Activated CD8-positive, alpha-beta memory T cell treated with anti-CD3 and anti-CD28 coated beads, Interleukin-2, amount 50 U/mL, for 24 hours (primary cell): ENCODE results near the gene ABCA2.

Source experiments
- DNase-seq: peaks from one replicate; pipeline ENCODE4 v3.0.0-alpha.2; 2020; ENCODE audit errors: extremely low read depth

The ABCA2 gene

DNA sequence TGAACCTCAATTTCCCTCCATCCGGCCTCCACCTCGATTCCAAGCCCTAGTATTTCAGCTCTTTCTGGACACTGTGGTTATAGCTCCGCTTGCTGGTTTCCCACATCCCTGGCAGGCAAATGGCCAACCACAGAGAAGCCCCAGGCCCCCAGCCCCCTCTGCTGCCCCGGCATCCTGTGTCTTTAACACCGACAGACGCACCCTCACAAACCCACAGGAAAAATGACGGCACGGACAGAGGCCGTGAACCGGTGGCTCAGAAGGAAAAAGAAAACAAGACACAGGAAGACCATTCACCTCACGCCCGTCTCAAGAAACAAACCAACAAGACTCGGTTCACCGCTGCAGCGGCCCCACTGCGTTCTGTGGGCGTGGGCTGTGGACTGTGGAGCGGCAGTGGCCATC, 30.2 kb downstream of the ABCA2 start:
- DNase-seq = no peak

DNA sequence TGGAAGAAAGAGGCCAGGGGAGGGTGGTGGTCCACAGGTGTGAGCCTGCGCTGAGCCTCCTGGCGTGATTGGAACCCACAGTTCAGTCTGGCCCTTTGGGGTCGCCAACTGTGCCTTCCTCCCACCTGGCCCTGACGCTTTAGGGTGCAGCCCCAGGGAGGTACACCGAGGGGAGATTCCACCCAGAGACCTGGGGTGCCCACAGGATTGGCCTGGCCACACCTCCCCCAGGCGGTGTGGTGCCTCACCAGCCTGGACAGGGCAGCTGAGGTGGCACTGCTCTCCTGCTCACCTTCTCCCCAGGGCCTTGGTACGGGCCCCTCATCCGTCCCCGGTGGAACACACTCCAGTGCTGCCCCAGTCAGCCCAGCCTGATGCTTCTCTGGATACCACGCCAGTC, 30.7 kb downstream of the ABCA2 start:
- DNase-seq = no peak

GRCh38 chr9:136996361-136997292, 31.4 kb downstream of the ABCA2 start, which contains the start of gene CLIC3:
CLIC3 (minus strand) TSS chr9:136996568; CDS start chr9:136996543, 25 bp downstream.
- no peak for DNase-seq

DNA sequence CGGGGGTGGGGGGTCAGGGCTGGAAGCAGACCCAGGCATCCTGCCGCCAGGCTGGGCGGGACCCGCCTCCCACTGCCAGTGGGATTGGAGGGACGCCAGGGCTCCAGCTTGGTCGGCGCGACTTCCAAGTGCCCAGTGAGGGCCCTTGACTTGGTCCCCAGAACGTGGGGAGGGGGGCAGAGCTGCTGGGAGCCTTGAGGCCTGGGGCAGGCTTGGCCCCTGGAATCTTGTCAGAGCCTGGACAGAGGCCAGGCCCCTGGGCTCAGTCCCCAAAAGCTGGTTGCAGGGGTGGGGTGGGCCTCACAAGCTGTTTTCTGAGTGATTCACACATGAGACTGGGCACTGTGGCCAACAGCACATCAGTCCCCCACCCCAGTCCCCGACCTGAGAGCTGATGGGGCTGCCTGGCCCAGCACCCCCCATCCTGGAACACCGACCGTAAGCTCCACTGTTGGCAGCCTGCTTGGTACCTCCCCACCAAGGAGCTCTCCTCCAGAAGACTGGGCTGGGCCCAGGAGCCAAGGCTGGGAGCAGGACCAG, 32.2 kb downstream of the ABCA2 start:
- no peak for DNase-seq

DNA sequence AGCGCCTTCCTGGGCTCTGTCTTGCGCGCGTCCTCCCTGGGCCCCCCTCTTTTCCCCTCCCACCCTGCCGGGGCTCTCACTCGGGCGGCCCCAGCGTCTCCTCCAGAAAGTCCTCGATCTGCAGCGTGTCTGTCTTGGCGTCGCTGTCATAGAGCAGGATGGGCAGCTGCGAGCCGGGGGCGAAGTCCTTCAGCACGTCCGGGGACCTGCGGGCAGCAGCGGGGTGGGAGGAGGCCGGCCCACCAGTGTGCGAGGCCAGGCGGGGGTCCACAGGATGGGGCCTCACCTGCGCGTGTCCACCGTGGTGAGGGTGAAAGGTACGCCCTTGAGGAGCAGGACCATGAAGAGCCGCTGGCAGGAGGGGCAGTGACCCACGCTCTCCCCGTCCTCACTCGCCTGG, 32.7 kb downstream of the ABCA2 start:
- DNase-seq = no peak

GRCh38 chr9:136994888-136995230, 33.2 kb downstream of the ABCA2 start:
- DNase-seq = no peak

DNA sequence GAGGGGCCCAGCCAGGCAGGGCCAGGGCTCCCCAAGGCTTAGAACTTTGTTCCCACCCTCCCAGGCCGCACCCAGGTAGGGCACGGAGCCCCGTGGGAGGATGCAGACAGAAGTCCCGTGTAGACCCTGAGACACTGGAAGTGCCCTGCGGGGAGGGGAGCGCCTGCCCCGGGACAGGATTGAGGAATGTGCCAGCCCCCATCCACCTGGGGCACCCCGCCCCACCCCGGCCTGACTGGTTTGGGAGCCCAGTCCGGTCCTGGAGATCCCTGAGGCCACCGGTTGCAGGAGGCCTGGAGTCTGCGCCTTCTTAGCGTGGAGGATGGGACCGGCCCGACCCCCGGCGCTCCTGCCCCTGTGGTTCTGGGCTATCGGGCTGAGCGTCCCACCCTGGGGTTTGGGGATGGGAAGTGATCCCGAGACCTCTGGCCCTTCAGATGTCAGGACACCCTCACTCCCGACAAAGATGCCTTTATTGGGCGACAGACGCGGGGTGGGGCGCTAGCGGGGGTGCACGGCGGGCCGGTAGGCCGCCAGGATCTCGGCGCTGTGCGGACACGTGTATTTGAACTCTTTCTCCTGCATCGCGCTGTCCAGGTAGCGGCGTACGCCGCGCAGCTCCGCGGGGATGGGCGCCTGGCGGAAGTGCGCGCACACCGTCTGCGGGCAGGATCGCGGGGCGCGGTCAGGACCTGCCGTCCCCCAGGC, 33.7 kb downstream of the ABCA2 start:
- DNase-seq = no peak

- no peak for DNase-seq
These were observed 35.1 kb downstream of the ABCA2 start for GRCh38 chr9:136992819-136993369.

DNA sequence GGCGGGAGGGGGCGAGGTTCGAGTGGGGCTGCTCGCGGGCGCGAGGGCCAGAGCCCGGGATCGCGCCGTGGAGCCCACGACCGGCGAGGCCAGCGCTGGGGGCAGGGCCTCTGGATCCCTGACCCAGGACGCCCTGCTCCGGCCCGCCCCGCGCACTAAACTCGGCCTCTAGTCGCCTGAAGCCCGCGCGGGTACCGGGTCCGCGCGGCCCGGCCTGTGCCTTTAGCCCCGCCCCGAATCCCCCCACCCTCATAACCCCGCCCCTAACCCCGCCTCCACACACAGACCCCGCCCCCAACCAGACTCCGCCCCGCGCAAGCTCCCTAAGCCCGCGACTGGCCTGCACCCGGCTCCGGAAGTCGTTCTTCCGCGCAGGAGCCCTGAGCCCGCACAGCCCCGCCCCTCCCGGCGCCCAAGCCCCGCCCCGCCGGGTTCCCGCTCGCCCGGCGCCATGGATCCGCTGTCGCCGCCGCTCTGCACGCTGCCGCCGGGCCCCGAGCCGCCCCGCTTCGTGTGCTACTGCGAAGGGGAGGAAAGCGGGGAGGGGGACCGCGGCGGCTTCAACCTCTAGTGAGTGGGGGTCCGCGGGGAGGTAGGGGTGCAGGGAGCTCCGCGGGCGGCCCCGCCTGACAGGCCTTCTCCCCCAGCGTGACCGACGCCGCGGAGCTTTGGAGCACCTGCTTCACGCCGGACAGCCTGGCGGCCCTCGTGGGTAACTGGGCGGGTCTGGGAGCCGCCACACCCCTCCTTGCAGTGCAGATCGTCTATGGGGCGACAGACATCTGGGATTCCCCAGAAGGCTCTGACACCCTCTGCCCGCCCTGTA, 35.8 kb downstream of the ABCA2 start, which contains the start of gene PAXX:
Gene PAXX, plus strand, starts transcription at position 430 of the 826 bp plus-strand sequence. Its CDS starts 22 bp downstream, at position 452.
- peak; percentile 85 for DNase-seq

GRCh38 chr9:136990242-136990911, 37.7 kb downstream of the ABCA2 start:
- DNase-seq = no peak

DNA sequence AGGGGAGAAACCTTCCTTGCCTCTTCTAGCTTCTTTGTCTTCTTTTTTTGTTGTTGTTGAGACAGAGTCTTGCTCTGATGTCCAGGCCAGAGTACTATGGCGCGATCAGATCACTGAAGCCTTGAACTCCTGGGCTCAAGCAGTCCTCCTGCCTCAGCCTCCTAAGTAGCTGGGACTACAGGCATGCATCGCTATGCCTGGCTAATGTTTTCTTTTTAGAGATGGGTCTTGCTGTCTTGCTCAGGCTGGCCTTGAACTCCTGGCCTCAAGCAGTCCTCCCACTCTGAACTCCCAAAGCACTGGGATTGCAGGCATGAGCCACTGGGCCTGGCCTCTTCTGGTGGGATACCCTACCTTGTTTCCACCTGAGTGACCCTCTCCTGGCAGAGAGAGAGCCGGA, 39.2 kb downstream of the ABCA2 start:
- DNase-seq = no peak

GRCh38 chr9:136985853-136986252, 42.2 kb downstream of the ABCA2 start:
- no peak for DNase-seq

DNA sequence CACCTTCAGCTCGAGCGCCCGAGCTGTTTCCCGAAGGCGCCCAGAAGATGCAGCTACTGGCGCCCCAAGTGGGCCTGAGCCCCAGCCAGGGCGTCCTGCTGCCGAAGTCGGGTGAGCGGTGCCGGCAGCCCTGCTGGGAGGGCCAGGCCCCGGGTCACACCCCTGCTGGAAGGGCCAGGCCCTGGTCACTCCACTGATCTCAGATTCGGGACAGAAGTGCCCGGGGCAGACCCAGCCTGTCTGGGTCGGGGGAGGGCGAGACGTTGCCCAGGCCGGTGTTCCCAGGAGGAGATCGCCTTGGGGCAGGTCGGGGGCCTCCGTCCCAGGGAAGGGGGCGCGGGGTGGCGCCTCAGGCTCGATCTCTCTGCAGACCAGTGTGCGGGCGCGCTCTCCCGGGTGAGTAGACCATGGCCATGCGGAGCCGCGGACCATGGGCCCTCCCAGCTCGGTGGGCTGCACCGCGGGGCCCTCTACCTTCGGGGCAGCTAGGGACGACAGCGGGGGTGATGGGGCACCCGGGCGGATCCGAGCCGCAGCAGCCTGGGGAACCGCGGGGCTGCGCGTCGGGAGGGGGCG, 42.9 kb downstream of the ABCA2 start:
- no peak for DNase-seq

DNA sequence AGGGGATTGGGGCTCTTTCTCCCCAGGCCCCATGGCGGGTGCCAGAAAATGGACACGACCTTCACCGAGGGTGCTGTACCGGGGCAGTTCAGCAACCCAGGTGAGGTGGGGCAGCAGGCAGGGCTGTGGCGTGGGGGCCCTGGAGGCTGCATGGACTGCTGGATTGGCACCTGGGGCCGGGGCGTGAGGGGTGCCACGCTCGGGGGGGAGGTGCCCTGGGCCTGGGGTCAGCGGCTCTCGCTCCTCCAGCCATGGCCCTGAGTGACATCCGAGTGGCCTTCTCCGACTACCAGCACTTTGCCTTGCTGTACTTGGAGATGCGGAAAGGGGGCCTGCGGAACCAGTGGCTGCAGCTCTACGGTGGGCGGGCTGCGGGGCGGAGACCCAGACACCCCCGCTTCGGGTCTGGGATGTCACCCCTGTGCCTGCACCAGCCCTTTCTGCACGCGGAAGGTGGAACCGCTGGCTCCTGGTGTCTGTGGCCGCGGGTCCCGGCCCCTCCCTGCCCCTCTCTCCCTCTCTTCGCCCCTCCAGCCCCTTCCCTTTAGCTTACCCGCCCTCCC, 43.5 kb downstream of the ABCA2 start:
- DNase-seq = no peak

- DNase-seq = no peak
These were observed 44.3 kb downstream of the ABCA2 start for GRCh38 chr9:136983656-136984314.

DNA sequence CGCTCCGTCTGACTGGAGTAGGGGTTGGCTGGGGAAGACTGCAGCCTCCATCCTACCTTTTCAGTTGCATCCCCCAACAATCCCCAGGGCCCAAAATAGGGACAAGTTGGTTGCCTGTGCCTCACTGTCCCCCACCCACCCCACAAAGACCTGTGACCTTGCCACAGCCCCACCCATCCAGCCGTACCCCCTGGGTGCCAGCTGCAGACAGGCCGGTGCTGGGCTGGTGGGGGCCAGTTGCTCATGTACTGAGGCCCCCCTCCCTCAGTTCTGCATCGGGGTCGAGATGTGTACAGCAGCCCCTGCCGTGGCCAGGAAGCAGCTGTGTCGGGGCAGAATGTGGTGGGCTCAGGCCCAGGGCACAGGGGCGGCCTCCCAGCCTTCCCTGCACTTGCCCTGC, 44.9 kb downstream of the ABCA2 start:
- DNase-seq = no peak

GRCh38 chr9:136982232-136983051, 45.6 kb downstream of the ABCA2 start, which contains the start of gene LCNL1:
LCNL1 (plus strand) TSS chr9:136982993; CDS start chr9:136983587, 594 bp downstream.
- no peak for DNase-seq

DNA sequence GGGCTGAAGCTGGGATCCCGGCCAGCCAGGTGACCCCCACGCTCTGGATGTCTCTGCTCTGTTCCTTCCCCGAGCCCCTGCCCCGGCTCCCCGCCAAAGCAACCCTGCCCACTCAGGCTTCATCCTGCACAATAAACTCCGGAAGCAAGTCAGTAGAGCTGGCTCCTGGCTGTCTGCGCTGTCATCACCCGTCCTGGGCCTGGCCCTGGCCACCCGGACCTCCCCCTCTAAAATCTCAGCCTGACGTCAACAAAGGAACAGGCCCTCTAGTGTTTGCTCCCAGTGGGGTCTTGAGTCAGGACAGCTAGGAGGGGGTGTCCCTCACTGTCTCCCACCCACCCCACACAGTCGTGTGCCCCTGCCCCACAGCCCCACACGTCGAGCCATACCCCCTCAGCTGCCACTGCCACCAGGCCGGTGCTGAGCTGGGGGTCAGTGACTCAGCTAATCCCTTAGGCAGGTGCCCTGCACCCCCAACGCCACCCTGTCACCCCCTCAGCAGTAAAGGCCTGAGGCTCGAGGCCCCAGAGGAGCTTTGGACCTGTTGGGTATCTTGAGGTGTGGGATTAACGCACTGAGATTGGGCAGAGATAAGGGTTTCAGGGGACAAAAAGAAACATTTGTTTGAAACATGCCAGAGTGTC, 46.3 kb downstream of the ABCA2 start:
- no peak for DNase-seq
